HFF-Myc (cell line): Measurements from ENCODE around the gene PPP2R3A.

Experiments
- DNase-seq: peaks from one replicate; pipeline ENCODE4 v3.0.0-alpha.2; 2011; ENCODE audit warnings: low read depth; ENCODE audit errors: extremely low read depth
- H3K4me3 ChIP-seq: replicated peaks from 2 replicates; pipeline ENCODE4 v1.5.1; 2011; ENCODE audit warnings: low read depth, mild to moderate bottlenecking, control low read depth, low read length
- CTCF ChIP-seq: IDR thresholded peaks from 2 replicates; pipeline ENCODE4 v1.5.1; 2012; ENCODE audit warnings: mild to moderate bottlenecking, low read depth, low read length, control low read depth; ENCODE audit errors: missing control alignments

The PPP2R3A gene

GRCh38 chr3:135982404-135982761 is 16.9 kb downstream of the PPP2R3A start:
- TF ChIP-seq CTCF: no peak
- H3K4me3 ChIP-seq: no peak overlapping the region

GRCh38 chr3:135982922-135983581 is 17.5 kb downstream of the PPP2R3A start:
- H3K4me3 ChIP-seq: 0 out of 2 replicates have a peak overlapping the region, but pooled peaks have one; percentile 6
- DNase-seq: no peak
- TF ChIP-seq CTCF: no peak

More at GRCh38 chr3:135982404-135982761, 16.9 kb downstream of the PPP2R3A start:
- no peak for DNase-seq

DNA sequence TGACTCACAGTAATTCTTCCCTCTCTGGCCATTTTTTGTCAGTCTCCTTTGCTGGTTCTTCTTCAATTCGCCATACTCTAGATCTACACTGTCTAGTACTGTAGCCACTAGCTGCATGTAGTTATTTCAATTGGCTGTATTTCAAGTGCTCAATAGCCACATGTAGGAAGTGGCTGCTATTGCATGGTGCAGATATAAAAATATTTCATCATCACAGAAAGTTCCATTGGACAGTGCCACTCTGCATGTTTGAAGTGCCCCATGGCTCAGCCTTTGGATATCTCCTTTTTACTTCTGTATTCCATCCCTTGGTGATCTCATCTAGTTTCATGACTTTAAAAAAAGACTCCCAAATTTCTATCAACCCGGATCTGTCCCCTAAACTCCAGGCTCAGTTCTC is 22.1 kb downstream of the PPP2R3A start:
- TF ChIP-seq CTCF: no peak
- no peak overlapping the region for H3K4me3 ChIP-seq
- DNase-seq: no peak

DNA sequence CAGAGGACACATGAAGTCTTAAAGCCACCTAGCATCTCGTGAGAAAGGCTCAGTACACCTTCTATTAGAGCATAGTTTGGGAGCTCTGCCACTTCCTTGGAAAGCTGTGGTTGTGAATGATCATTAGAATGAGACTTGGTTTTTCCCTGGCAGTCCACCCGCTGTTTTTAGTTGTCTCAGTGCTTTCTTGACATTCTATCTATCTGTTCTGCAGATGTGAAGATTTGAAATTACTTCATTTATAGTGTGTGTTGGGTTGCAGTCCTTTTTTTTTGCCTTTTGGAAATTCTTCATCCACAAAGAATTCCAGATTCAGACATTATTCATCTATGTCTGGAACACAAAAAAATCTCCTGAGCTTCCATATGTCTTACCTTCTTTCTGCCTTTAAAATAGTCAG is 23.7 kb downstream of the PPP2R3A start:
- no peak for TF ChIP-seq CTCF
- DNase-seq: no peak
- no peak overlapping the region for H3K4me3 ChIP-seq

GRCh38 chr3:135990903-135991302 is 25.4 kb downstream of the PPP2R3A start:
- H3K4me3 ChIP-seq: no peak overlapping the region
- no peak for DNase-seq
- TF ChIP-seq CTCF: no peak

GRCh38 chr3:135991621-135992020 is 26.1 kb downstream of the PPP2R3A start:
- H3K4me3 ChIP-seq: no peak overlapping the region
- no peak for DNase-seq
- TF ChIP-seq CTCF: no peak

- TF ChIP-seq CTCF: no peak
- peak; percentile 45 for DNase-seq
- no peak overlapping the region for H3K4me3 ChIP-seq
Measured at GRCh38 chr3:135992072-135992471, 26.5 kb downstream of the PPP2R3A start.
